HL-60/S4 (cell line): ENCODE data around the gene CD8B2.
"Not testable (repeated sequence)": the region's sequence is repeated elsewhere in the genome, so short reads cannot be mapped to it uniquely, and the experiment has no call there.

Source experiments
- in situ Hi-C: fragments of 300-500 bp; cut with MboI; formaldehyde crosslinking; loops from 2 replicates; pipeline ENCODE4 v1.14.3; 2022; ENCODE audit warnings: low sequenced_read_pairs

CD8B2 gene

DNA sequence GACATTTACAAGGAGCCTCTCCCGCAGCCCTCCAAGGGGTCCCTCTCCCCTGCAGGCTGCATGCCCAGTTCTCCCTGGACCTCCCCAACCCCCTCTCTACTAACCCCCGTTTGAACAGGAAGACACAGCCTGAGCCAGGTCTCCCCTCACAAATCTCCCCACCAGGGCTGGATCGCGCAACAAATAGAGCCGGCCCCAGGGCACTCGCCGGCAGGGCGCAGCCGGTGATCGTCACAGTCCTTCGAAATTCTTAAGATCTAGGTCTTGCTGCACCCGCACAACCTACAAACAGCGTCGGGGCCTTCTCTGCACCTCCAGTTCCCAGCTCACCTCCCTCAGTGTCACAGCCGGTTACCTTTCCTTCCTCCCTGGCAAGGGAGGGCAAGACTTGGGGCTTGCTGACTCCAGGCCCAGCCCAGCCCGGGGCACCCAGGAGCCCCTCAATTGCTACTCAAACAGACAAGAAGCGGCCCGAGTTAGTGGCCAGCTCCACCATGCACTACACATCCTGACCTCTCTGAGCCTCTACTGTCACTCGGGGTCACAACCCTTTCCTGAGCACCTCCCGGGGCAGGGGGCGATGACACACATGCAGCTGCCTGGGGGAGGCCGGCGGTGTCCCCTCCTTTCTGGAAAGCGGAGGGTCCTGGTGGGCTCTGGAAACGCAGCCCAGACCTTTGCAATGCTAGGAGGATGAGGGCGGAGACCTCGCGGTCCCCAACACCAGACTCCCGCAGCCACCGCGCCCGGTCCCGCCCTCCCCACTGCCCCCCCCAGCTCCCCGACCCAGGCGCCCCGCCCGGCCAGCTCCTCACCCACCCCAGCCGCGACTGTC is at the start of gene CD8B2:
Gene CD8B2, plus strand, starts transcription at position 814 of the 835 bp plus-strand sequence. CDS start 63 bp downstream, outside the sequence.
- in situ Hi-C loops: not testable (repeated sequence)

DNA sequence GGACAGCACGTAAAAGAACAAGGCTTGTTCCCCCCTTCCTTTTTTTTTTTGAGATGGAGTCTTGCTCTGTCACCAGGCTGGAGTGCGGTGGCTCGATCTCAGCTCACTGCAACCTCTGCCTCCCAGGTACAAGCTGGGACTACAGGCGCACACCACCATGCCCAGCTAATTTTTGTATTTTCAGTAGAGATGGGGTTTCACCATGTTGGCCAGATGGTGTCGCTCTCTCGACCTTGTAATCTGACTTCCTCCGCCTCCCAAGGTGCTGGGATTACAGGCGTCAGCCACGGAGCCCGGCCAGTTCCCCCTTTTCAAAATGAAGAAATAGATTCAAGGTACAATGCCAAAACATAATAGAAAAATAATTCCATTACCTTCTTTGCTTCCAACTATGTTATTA is 25.3 kb upstream of the CD8B2 start:
- in situ Hi-C loops: not testable (repeated sequence)

GRCh38 chr2:106467516-106467915 is 19.6 kb upstream of the CD8B2 start:
- in situ Hi-C loops: not testable (repeated sequence)

DNA sequence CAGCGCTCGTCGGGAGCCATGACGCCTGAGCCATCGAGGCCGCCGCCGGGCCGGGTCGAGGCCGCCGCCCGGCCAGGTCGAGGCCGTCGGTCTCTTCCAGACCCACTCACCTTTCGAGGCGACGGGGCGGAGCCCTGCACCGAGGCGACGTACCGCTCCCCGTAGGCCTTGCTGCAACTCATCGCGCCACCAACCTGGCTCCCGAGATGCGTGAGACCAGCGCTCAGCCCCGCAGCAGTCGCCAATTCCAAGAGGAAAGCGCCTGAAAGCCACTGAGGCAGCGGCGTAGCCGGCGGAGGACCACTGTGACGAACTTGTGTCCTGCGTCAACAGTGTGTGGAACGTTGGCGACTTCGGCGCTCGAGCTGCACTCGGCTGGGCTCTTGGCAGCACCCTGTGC is 19.1 kb upstream of the CD8B2 start, which contains the start of gene RGPD3:
Gene RGPD3, minus strand, starts transcription at position 307 of the 400 bp plus-strand sequence. Its CDS starts 125 bp downstream, at position 182.
- in situ Hi-C loops: not testable (repeated sequence)

- in situ Hi-C loops: not testable (repeated sequence)
These were observed 16.5 kb upstream of the CD8B2 start for GRCh38 chr2:106470658-106471057.

DNA sequence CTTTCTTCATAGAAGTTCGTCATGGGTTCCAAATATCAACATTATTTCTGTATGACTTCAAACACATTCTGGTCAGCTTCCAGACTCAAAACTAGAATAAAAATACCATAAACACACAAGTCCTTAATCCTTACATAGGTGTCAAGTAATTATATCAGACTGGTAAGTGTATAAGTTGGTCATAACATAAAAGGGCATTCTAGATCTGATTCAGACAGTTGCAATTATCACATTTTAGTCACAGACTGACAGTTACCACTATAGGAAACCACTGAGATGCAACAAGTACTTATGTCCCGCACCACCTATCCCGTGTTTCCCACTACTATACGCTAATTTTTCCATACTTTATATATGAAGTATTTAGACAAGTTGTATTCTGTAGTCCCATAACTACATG is 9.5 kb upstream of the CD8B2 start:
- in situ Hi-C loops: not testable (repeated sequence)

DNA sequence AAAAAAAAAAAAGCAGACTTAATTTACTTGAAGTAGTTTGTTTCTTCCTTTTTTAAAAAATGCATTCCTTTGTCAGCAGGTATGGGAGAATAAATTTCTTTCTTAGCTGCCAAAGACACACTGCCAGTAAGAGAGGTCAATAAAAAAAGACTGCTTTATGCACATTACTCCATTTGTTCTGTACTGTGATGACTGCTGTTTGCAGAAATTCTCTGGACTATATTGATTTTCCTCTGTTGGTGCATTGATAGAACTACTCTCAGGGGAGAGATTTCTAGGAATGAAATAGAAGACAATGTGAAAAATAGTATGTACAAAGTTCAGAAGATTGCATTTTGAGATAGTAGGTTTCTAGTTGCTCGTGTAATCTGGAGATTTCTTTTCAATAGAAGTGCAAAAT is 7.6 kb upstream of the CD8B2 start:
- in situ Hi-C loops: not testable (repeated sequence)

DNA sequence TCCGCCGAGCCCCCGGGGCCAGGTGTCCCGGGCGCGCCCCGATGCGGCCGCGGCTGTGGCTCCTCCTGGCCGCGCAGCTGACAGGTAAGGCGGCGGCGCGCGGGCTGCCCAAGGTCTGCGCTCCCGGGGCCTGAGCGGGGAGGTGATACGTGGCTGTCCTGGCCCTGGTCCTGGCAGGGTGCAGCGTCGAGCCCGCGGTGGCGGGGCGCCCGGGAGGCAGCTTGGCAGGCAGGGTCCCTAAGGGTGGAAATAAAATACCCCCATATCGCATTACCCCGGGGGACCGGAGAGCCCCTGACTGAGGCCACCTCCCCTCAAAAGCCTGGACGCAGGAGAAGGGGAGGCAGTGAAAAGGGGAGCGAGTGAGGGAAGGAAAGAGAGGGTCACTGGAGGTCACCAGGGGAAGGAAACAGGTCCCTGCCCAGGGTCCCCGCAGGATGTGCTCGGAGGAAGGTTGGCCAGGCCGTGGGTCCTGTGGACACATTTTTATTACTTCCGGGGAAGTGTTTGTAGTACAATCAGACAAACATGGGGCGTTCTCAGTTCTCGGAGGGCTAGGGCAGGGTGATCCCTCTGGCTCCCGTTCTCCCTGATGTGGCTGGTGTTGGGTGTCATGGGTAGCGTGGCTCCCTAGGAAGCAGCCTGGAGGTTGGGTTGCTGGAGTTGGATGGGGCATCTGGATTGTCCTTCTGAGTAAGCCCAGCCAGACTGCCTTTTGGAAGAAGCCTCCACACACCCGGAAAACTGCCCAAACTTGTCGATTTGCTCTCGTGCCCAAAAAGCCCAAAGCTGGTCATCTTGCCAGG is 425 bp downstream of the CD8B2 start:
- in situ Hi-C loops: not testable (repeated sequence)

DNA sequence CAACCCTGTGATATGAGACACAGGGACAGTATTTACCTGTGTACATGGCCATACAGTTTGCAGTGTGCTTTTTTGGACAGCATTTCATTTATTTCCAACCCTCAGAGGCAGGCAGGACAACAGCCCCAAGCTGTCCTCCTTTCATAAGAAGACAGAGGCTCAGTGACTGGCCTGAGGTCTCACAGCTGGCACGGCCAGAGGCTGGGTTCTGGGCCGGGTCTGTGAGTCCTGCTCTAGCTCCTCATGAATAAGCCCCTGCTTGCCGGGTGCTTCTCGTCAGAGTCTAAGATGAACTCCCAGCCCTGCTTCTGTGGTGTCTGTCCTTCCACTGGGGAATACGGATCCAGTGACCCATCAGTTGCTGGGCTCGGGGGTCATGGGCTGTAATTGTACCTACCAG is 2.5 kb downstream of the CD8B2 start:
- in situ Hi-C loops: not testable (repeated sequence)

GRCh38 chr2:106492399-106492798 is 5.2 kb downstream of the CD8B2 start:
- in situ Hi-C loops: not testable (repeated sequence)

DNA sequence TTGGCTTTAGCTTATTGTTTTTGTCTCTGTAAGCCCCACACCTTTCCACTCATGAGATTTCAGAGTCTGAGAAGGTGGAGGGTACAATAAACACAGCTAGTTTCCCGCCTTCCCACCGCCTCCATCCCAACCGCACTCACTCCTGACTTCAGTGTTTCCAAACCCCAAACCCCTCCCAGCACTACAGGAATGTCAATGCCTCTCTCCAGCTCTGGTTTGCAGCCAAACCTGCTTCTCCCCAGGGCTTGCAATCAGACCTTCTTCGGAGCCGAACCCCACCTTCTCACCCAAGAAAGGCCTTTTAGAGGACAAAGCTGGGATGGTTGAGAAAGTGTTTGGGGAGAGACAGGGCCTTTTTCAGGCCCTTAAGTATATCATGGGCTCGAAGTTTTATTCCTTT is 5.7 kb downstream of the CD8B2 start:
- in situ Hi-C loops: not testable (repeated sequence)

DNA sequence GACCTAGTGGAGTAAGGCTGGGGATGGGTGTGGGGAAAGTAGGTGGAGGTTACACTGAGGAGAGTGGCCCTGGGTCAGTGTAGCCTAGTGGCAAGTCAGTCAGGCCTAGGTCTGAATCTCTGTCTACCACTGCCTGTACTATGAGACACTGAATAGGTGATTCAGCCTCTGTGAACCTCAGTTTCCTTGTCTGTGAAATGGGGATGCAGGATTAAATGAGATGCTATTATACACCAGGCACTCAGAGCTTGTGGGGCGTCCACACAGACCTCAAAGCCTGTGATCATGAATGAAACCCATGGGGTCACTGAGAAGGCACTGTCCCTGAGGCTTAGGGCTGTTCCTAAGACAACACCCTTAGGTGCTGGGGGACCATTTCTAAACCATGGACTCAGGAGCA is 11.4 kb downstream of the CD8B2 start:
- in situ Hi-C loops: not testable (repeated sequence)

GRCh38 chr2:106500350-106500749 is 13.2 kb downstream of the CD8B2 start:
- in situ Hi-C loops: not testable (repeated sequence)

DNA sequence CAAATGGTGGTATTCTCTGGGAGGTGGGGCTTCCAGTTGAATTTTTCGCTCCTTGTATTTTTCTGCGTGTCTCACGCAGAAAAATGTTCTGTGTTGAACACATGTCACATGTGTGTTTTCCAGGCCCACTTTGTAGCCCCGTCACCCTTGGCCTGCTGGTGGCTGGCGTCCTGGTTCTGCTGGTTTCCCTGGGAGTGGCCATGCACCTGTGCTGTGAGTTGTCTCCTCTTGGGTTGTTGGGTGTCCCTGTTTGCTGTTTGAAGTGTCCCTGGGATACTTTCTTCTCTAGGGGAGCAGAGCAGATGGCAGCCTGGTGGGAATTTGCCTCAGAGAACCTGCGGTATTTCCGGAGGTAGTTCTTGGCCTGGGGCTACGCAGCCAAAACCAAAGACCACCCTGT is 15.2 kb downstream of the CD8B2 start:
- in situ Hi-C loops: not testable (repeated sequence)

DNA sequence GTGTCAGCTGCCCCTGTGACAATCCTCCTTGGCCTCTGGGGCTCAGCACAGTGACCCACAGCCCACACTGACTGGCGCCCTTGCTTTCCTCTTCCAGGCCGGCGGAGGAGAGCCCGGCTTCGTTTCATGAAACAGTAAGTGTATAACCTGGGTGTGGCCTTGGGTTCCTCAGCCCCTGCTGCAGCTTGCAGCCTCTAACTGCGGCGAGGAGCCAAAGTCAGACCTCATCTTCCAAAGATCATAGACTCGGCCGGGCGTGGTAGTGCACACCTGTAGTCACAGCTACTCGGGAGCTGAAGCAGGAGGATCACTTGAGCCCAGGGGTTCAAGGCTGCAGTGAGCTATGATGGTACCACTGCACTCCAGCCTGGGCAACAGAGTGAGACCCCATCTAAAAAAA is 17.0 kb downstream of the CD8B2 start:
- in situ Hi-C loops: not testable (repeated sequence)

- in situ Hi-C loops: not testable (repeated sequence)
These were observed 17.6 kb downstream of the CD8B2 start for GRCh38 chr2:106504787-106505186.

GRCh38 chr2:106506002-106506687 is 19.0 kb downstream of the CD8B2 start:
- in situ Hi-C loops: not testable (repeated sequence)

DNA sequence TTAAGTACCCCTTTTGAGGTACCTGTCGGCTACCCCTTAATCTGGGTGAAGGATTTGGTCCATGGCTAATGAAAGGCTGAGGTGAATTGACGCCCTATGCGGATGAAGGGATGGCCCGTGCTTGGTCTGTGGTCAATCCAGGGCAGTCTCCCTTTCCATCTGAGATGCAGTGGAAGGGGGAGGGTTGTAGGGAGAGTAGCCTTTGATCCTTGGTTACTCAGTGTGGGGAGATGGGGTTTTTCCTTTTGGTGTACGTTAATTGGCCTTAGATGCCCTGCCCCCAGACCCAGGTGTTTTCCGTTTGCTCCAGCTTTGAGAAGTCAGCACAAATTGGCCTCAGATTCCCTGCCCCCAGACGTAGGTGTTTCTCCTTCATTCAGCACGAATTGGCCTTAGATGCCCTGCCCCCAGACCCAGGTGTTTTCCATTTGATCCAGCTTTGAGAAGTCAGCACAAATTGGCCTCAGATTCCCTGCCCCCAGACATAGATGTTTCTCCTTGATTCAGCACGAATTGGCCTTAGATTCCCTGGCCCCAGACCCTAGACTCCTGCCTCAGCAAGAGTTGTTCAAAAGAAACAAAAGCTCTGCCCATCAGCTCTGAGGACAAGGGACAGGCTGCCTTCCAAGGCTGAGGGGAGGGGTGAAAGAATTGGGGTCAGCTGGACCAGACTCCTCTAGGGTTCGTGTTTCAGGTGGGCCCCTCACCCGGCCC is 21.7 kb downstream of the CD8B2 start:
- in situ Hi-C loops: not testable (repeated sequence)

DNA sequence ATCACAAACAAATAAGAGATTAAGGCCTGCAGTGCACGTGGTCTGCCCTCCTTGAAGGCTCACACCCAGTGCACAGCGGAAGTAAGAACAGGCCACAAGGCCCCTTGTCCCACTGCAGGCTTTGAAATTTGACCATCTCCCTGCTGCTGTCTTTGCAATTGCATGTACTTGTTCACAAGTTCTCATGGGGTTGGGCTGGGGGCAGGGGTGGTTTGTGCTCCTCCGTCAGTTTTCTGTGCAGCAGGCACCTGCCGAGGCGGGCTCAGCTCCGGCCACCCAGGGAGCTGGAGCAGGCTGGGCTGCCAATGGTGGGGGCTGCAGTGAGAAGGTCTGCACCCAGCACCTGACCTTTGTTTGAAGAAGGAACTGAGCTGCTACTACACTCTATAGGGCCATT is 22.2 kb downstream of the CD8B2 start:
- in situ Hi-C loops: not testable (repeated sequence)

- in situ Hi-C loops: not testable (repeated sequence)
These were observed 23.6 kb downstream of the CD8B2 start for GRCh38 chr2:106510791-106511190.
